Measurements from ENCODE around the gene IDUA. TPM values are rescaled to one million over a fixed set of nuclear protein-coding genes. Genes with fewer than 3 reads are reported as not detected.
"Not testable (repeated sequence)": the region's sequence is repeated elsewhere in the genome, so short reads cannot be mapped to it uniquely, and the experiment has no call there.

Gene IDUA
- total RNA-seq, 1 donor from 2014 or later = 3.4 TPM

GRCh38 chr4:1045193-1045594 lies 58.4 kb downstream of the IDUA start:
- DNase-seq (ENCODE audit: low spot score) = no peak

GRCh38 chr4:1045595-1046201 lies 58.9 kb downstream of the IDUA start:
- DNase-seq (ENCODE audit: low spot score) = no peak

- peak; percentile 71 for DNase-seq (ENCODE audit: low spot score)
Observed at GRCh38 chr4:1046581-1047011, 59.8 kb downstream of the IDUA start.

- no peak for DNase-seq (ENCODE audit: low spot score)
Observed at GRCh38 chr4:1047106-1047975, 60.5 kb downstream of the IDUA start.

- no peak for DNase-seq (ENCODE audit: low spot score)
Observed at GRCh38 chr4:1047976-1048772, 61.3 kb downstream of the IDUA start.

GRCh38 chr4:1048773-1049590 lies 62.1 kb downstream of the IDUA start:
- DNase-seq (ENCODE audit: low spot score) = no peak

GRCh38 chr4:1049591-1049905 lies 62.7 kb downstream of the IDUA start:
- DNase-seq (ENCODE audit: low spot score) = no peak

GRCh38 chr4:1050486-1051213 lies 63.8 kb downstream of the IDUA start:
- DNase-seq (ENCODE audit: low spot score) = no peak

- DNase-seq (ENCODE audit: low spot score) = no peak
Observed at GRCh38 chr4:1051472-1051871, 64.6 kb downstream of the IDUA start.

- no peak for DNase-seq (ENCODE audit: low spot score)
Observed at GRCh38 chr4:1052231-1052671, 65.4 kb downstream of the IDUA start.

- DNase-seq (ENCODE audit: low spot score) = peak; percentile 64
Observed at GRCh38 chr4:1053080-1053661, 66.3 kb downstream of the IDUA start.

- not testable (repeated sequence) for DNase-seq (ENCODE audit: low spot score)
Observed at GRCh38 chr4:1053891-1054290, 67.0 kb downstream of the IDUA start.

Other genes with a start within 250 kb of the IDUA start
- not detected for gene CPLX1, start 160.9 kb upstream of the IDUA start, total RNA-seq (ENCODE audit: insufficient read depth, low replicate concordance)
- 51.5 TPM for gene GAK, start 54.7 kb upstream of the IDUA start, total RNA-seq (ENCODE audit: insufficient read depth, low replicate concordance)
- gene TMEM175, start 54.6 kb upstream of the IDUA start, total RNA-seq (ENCODE audit: insufficient read depth, low replicate concordance) = 39.7 TPM
- 5.3 TPM for gene DGKQ, start 13.5 kb upstream of the IDUA start, total RNA-seq (ENCODE audit: insufficient read depth, low replicate concordance)
- gene SLC26A1, start 6.4 kb downstream of the IDUA start, total RNA-seq (ENCODE audit: insufficient read depth, low replicate concordance) = not detected
- gene FGFRL1, start 24.6 kb downstream of the IDUA start, total RNA-seq (ENCODE audit: insufficient read depth, low replicate concordance) = 16.4 TPM
- gene RNF212, start 126.5 kb downstream of the IDUA start, total RNA-seq (ENCODE audit: insufficient read depth, low replicate concordance) = 9.1 TPM
- gene SPON2, start 185.5 kb downstream of the IDUA start, total RNA-seq (ENCODE audit: insufficient read depth, low replicate concordance) = 84.3 TPM